HG02981 (cell line): ENCODE results near the gene TBXAS1.
"Not testable (repeated sequence)": the region's sequence is repeated elsewhere in the genome, so short reads cannot be mapped to it uniquely, and the experiment has no call there.

Experiments used
- ATAC-seq: cut with Tn5 transposase; IDR thresholded peaks from one replicate; pipeline ENCODE4 v1.9.1; 2021; ENCODE audit warnings: mild to moderate bottlenecking, moderate library complexity; ENCODE audit not compliant: unreplicated experiment

Gene TBXAS1

DNA sequence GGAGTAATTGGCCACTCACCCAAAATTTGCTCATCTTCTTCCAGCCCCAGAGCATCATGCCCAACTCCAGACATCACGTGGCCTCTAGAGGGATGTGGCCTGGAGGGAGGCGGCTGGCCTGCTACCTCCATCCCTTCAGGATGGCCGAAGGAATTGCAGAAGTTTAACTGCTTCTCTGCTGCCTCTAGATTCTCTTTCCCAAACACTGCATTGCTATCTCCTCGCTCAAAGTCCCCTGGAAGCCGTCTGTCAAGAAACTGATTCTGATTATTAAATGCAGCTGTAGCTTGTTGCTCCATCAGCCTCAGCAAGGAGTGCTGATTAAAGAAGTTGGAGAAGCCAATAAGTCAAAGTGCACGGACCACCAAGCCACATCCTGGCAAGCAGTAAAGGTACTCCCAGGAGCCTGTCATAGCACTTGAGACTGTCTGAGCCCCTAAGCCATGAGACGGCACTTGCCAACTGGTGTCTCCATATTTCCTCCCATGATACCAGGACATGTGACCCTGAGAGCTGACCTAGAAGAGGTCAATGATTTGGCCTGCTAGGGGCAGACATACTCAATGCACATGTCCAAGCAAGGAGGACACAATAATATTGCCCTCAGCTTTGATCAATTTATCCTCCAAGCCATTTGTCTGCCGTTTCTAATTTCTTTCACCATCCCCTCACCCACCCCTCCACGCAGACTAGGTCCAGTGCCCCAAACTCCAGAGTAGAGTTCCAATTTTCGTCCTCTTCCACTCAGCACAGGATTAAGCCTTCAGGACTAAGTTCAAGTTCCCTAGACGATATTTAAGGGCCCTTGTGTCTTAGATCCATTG lies 84.2 kb downstream of the TBXAS1 start:
- no peak for ATAC-seq

DNA sequence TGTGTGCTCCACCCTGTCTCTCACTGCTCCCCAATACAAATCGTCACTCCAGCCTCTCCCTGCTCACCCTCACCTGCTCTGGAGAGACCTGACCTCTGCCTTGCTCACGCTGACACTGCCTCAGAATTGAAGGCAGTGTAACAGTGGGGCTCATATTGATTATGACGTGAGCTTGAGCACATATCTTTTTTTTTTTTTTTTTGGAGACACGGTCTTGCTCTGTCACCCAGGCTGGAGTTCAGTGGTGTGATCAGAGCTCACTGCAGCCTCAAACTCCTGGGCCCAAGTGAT lies 84.7 kb downstream of the TBXAS1 start:
- no peak for ATAC-seq

DNA sequence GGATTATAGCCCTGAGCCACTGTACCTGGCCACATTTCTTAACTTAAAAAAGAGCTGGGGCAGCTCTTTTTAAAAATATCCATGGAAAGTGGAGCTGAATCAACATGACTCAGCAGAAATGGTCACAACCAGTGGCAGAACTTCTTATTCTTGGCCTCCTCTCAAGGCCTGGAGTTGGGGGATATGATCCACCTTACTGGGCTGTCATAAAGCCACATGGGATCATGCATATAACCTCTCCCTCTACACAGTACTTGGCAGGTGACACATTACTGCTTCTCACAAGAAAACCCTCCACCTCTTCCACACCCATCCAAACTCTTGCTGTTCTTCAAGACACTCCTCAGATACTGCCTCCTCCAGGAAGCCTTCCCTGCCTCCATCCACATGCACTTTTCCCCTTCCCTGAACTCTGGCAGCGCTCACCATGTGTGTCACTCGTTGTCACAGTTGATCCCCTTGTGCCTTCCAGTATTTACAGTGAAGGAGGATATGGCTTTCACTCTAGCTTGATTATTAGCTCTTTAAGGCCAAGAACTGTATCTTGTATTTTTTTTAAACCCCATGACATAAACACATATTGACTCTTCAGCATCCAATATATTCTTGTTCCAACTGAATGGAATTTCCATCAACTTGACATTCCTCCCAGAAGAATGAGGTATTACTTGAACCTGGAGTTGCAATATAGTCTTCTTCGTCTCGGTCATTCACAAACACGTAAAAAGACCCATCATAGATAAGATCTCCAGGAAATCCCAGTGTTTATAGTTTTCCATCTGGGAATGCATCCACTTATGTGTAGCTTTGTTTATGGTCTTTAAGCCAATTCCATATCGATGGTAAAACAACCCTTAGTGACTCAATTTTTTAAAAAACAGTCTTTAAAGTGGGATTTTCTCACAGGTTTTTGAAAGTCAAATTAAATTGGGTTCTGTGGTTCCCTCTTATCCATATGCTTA lies 85.5 kb downstream of the TBXAS1 start:
- ATAC-seq = no peak

GRCh38 chr7:139915268-139915863 lies 86.3 kb downstream of the TBXAS1 start:
- no peak for ATAC-seq

DNA sequence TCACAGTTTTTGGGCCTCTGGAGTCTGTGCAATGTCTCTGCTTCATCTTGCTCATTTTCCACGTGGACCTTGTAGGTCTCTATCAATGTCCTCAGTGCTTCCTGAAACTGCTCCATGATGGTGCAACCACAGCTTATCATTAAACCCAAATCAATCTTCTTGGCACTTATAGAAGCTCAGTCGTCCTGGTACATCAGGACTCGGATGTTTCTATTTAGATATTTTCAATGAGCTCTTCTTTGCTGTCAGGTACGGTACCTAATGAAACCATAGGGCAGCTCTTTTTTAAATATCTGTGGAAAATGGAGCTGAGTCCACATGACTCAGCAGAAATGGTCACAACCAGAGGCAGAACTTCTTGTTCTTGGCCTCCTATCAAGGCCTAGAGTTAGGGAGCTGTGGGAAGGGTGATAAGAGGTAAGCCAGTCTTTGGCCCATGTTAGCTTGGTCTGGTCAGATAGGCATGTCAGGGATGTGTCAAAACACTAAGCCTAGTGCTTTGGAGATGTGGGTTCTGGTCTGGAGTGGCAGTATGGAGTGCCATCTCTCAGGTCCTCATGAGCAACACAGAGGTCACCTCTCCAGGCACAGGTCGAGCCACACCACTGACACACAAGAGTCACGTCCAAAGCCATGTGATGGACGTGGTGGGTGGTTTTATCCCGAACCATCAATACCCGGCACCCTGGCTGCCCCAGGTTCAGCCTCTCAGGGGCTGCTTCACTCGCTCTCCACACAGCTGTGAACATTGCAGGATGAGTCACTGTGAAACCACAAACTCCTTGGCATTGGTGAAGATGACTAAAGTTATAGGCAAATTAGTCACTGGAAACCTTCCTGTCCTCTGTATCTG lies 87.0 kb downstream of the TBXAS1 start:
- peak; percentile 91 for ATAC-seq

DNA sequence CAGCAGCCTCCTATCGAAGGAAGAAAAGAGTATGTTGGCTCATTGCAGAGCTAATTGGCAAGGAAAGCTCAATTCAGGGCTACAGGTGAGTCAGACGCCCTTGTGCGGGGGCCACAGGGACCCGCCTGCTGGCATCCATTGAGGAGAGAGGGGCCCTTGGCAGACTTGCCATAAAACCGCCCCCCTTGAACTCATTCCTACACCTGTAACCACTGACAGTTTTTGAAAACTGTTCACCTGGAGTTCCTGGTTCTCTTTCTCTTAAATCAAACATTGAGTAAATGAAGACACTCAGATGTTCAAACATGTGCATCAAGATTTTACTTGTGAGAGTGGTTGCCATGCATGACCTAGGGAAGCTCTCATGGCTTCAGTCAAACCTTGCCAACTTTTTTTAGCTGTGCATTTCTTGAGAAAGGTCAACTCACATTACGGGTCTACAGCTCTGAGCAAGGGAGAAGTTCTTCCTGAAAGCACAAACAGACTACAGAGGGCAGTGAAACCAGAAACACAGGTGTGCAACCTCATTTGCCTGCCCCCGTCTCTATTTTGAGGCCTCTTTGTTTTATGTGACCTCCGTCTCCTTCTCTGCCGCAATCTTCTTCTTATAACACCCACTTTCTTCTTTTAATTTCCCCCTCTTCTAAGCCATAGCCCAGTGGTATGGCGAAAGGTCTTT lies 87.8 kb downstream of the TBXAS1 start:
- ATAC-seq = peak; percentile 65

GRCh38 chr7:139917851-139918250 lies 88.8 kb downstream of the TBXAS1 start:
- no peak for ATAC-seq

- no peak for ATAC-seq
Observed at GRCh38 chr7:139918480-139918879, 89.4 kb downstream of the TBXAS1 start.

DNA sequence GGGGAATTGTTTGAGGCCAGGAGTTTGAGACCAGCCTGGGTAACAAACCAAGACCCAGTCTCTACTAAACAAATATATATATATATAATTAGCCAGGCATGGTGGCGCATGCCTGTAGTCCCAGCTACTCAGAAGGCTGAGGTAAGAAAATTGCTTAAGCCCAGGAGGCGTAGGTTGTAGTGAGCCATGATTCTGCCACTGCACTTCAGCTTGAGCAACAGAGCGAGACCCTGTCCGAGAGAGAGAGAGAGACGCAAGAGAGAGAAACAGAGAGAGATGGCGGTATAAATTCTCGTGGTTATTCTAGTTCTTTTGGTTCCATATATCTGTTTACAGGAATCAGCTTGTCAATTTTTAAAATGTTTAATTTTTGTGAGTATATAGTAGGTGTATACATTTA lies 94.0 kb downstream of the TBXAS1 start:
- no peak for ATAC-seq

- ATAC-seq = no peak
Observed at GRCh38 chr7:139924461-139924860, 95.4 kb downstream of the TBXAS1 start.

DNA sequence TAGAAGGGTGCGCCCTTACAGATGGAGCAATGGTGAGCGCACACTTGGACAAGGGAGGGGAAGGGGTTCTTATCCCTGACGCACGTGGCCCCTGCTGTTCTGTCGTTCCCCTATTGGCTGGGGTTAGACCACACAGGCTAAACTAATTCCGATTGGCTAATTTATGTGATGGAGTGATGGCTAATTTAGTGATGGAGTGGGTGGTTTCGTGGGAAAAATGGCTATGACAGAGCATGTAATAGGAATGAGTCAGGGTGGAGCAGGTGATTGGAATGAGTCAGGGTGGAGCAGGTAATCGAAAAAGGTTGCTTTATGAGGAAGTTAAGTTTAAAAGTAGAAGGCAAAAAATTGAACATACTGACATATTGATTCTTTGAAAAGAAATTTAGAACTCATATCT lies 100.2 kb downstream of the TBXAS1 start:
- ATAC-seq = not testable (repeated sequence)

- no peak for ATAC-seq
Observed at GRCh38 chr7:139930286-139930965, 101.4 kb downstream of the TBXAS1 start.

GRCh38 chr7:139931190-139931934 lies 102.3 kb downstream of the TBXAS1 start:
- no peak for ATAC-seq

GRCh38 chr7:139932531-139932930 lies 103.5 kb downstream of the TBXAS1 start:
- no peak for ATAC-seq

DNA sequence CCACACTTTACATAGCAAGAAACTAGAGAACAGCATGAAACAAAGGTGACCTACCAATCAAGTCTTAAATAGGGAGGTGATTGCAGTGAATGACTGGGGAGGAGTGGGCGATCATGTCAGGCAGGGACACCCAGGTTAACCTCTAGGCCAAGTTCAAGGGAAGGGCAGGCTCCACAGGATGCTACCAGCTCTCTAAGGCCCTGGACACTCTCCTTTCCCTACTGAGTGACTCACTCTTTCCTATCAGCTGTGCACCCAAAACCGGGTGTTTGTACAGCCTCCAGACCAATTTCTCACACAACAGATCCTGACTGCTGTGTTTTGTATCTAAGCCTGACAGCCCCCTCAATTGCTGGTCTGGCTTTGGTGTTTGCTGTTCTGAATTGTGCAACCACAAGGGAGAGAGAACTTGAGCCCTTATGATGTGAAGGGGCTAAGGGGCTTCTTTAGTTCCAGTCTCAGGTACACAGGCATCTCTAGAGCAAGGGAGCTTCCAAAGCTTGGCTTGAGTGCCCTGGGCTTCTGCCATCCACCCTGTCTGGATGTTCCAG lies 107.8 kb downstream of the TBXAS1 start:
- ATAC-seq = no peak

DNA sequence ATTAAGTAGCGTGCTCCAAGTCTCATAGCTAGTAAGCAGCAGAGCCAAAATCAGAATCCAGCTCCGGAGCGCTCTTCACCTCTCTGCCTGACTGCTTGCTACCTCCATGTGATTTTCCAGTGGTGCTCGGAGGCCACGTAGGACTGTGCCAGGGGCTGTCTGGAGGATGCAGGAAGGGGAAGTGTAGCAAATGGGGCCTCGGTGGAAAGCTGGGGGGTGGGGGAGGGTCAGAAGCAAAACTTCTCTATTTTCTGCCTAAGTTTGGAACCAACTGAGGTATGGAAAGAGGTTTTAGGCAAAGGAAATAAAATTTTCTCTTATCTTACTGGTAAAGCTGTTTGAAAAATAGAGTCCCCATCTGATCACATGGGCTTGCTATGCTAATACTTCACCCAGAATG lies 108.7 kb downstream of the TBXAS1 start:
- no peak for ATAC-seq

DNA sequence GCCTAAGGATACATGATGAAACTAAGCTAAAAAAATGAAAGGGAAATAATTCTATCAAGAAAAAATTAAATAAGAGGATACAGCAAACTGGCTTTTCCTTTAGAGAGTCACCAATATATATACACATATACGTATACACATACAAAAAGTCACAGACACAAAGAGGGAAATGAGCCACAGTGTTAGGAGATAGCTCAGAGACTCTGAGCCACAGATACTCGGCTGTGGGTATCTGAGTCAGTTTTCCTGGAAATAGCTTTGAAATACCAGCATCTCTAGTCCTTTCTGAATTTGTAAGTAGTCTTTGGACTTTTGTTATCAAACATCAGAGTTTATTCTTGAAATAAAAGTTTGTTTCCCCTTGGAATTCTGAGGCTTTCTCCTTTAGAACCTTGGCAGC lies 111.8 kb downstream of the TBXAS1 start:
- ATAC-seq = no peak

GRCh38 chr7:139941421-139941820 lies 112.4 kb downstream of the TBXAS1 start:
- no peak for ATAC-seq

GRCh38 chr7:139941866-139942265 lies 112.8 kb downstream of the TBXAS1 start:
- no peak for ATAC-seq
